Gastrocnemius medialis (tissue), 4 donors: ENCODE measurements around the gene B4GALT1. TPM values are rescaled to one million over a fixed set of nuclear protein-coding genes. Genes with fewer than 3 reads are reported as not detected.

ENCODE experiments used
- ATAC-seq, 2 donors: fragments of 150-250 bp; one replicate each; pipeline ENCODE4 v1.9.1; 2016
- DNase-seq, 2 donors: peaks; one replicate each; pipeline ENCODE4 v3.0.0-alpha.2; 2019
- H3K27ac ChIP-seq, 4 donors: fragments of 200-600 bp; sonication (generic); 1 replicate in 1 of 4; 2 replicates in 3 of 4; pipeline ENCODE4 v1.5.1; 2016 to 2018; ENCODE audit warnings: mild to moderate bottlenecking in 2 of 4, moderate library complexity in 1 of 4
- H3K27me3 ChIP-seq, 3 donors: fragments of 200-600 bp; sonication (generic) in 2 of 3; 1 replicate in 1 of 3; 2 replicates in 2 of 3; pipeline versions ENCODE4 v1.5.1 to v1.6.0; 2016 to 2019; ENCODE audit warnings: mild to moderate bottlenecking in 1 of 3, moderate library complexity in 1 of 3
- H3K36me3 ChIP-seq, 2 donors: fragments of 200-600 bp; sonication (generic) in 1 of 2; one replicate each; pipeline ENCODE4 v1.5.1; 2017 to 2018
- H3K4me1 ChIP-seq, 2 donors: fragments of 200-600 bp; sonication (generic) in 1 of 2; one replicate each; pipeline ENCODE4 v1.5.1; 2016 to 2017; ENCODE audit warnings: mild to moderate bottlenecking in 2 of 2
- H3K4me3 ChIP-seq, 4 donors: fragments of 200-600 bp; sonication (generic) in 3 of 4; 1 replicate in 1 of 4; 2 replicates in 3 of 4; pipeline ENCODE4 v1.5.1; 2016 to 2019; ENCODE audit warnings: mild to moderate bottlenecking in 2 of 4
- H3K9me3 ChIP-seq, 3 donors: fragments of 200-600 bp; sonication (generic) in 2 of 3; 1 replicate in 1 of 3; 2 replicates in 2 of 3; pipeline ENCODE4 v1.5.1; 2016 to 2019
- POLR2A ChIP-seq, 2 donors: fragments of 450-650 bp; IDR thresholded peaks; one replicate each; pipeline ENCODE4 v1.6.1; 2017; ENCODE audit warnings: antibody characterized with exemption in 2 of 2, mild to moderate bottlenecking in 2 of 2, moderate library complexity in 2 of 2
- in situ Hi-C, 4 donors: fragments of 200-750 bp; cut with MboI; loops; one replicate each; pipeline versions ENCODE4 v1.15.0 to v1.8.0; 2017; ENCODE audit warnings: low sequenced_read_pairs in 4 of 4
- intact Hi-C: fragments of 100-400 bp; cut with DNase I; formaldehyde crosslinking; loops from one replicate; pipeline ENCODE4 v1.15.1; 2023; ENCODE audit warnings: low total_unique reads
- total RNA-seq, 4 donors: library from RNA; depleted of rRNA; stranded (reverse); fragments of >200 nt; gene quantifications; one replicate each; pipeline versions ENCODE4 v1.1.0 to v1.2.3, GENCODE V29; 2016
- TF ChIP-seq, protein P1 (sequence below), 5 experiments: fragments of 450-650 bp in 3 of 5; fragments of 200-600 bp in 2 of 5; sonication (generic) in 2 of 5; IDR thresholded peaks in 4 of 5; conservative IDR thresholded peaks in 1 of 5; 1 replicate in 4 of 5; 2 replicates in 1 of 5; pipeline ENCODE4 v1.5.1; 2016 to 2019; ENCODE audit warnings: antibody characterized with exemption in 5 of 5, mild to moderate bottlenecking in 3 of 5, moderate library complexity in 3 of 5

Gene B4GALT1
- total RNA-seq, 4 donors from 2014 or later = 24.2 to 56.2 (median 42.7) TPM

- H3K4me3 ChIP-seq = no peak overlapping the region
- H3K27ac ChIP-seq = no peak overlapping the region
- TF ChIP-seq POLR2A (IDR thresholded peaks at IDR 0.05) = no peak
- TF ChIP-seq, protein P1, sequence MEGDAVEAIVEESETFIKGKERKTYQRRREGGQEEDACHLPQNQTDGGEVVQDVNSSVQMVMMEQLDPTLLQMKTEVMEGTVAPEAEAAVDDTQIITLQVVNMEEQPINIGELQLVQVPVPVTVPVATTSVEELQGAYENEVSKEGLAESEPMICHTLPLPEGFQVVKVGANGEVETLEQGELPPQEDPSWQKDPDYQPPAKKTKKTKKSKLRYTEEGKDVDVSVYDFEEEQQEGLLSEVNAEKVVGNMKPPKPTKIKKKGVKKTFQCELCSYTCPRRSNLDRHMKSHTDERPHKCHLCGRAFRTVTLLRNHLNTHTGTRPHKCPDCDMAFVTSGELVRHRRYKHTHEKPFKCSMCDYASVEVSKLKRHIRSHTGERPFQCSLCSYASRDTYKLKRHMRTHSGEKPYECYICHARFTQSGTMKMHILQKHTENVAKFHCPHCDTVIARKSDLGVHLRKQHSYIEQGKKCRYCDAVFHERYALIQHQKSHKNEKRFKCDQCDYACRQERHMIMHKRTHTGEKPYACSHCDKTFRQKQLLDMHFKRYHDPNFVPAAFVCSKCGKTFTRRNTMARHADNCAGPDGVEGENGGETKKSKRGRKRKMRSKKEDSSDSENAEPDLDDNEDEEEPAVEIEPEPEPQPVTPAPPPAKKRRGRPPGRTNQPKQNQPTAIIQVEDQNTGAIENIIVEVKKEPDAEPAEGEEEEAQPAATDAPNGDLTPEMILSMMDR (IDR thresholded peaks at IDR 0.05 in 4 of 5, conservative IDR thresholded peaks at IDR 0.05 in 1 of 5) = no peak
- in situ Hi-C loops = no loop called here
- peaks cover 0 to 7% of the 10 kb centered on the region in 2 donors for H3K4me1 ChIP-seq
- no peak for DNase-seq
- no peaks in the 10 kb centered on the region for H3K27me3 ChIP-seq
- H3K36me3 ChIP-seq = peaks cover 0 to 20% of the 10 kb centered on the region in 2 donors
- no peak for ATAC-seq
- intact Hi-C loops = no loop called here
- no peaks in the 10 kb centered on the region for H3K9me3 ChIP-seq
Measured at GRCh38 chr9:33113799-33114547, 53.2 kb downstream of the B4GALT1 start.

GRCh38 chr9:33112094-33112493 is 55.0 kb downstream of the B4GALT1 start:
- no peaks in the 10 kb centered on the region for H3K9me3 ChIP-seq
- intact Hi-C loops (no loop called here), in situ Hi-C loops (no loop called here)
- H3K27me3 ChIP-seq = no peaks in the 10 kb centered on the region
- no peak overlapping the region for H3K27ac ChIP-seq
- no peak for TF ChIP-seq POLR2A (IDR thresholded peaks at IDR 0.05)
- TF ChIP-seq, protein P1 (IDR thresholded peaks at IDR 0.05 in 4 of 5, conservative IDR thresholded peaks at IDR 0.05 in 1 of 5) = no peak
- no peak for ATAC-seq
- H3K4me1 ChIP-seq = peaks cover 6 to 10% of the 10 kb centered on the region in 2 donors
- peaks cover 0 to 20% of the 10 kb centered on the region in 2 donors for H3K36me3 ChIP-seq
- DNase-seq = no peak
- no peak overlapping the region for H3K4me3 ChIP-seq

DNA sequence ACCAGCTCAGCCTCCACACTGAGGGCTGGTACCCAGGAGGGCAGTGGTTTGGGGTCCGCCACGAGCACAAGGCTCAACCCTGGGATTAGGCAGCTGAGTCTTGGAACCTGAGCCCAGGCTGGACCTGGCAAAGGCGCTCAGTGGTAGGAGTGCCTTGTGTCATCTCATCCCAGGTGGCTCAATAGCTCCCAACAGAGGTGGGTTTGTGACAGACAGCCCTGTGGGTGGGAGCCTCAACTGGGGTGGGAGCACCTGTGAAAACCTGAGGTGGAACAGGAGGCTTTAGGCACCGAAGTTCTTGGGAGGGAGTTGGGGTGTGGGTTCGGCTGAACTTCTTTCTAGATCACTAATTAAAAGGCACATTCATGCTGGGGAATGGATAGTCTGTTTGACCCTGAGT is 55.5 kb downstream of the B4GALT1 start:
- intact Hi-C loops (no loop called here), in situ Hi-C loops (no loop called here)
- TF ChIP-seq, protein P1 (IDR thresholded peaks at IDR 0.05 in 4 of 5, conservative IDR thresholded peaks at IDR 0.05 in 1 of 5) = no peak
- no peak for TF ChIP-seq POLR2A (IDR thresholded peaks at IDR 0.05)
- Histone ChIP-seq H3K36me3 (peaks cover 0 to 20% of the 10 kb centered on the region in 2 donors), H3K27ac (no peak overlapping the region), H3K4me1 (peaks cover 10 to 14% of the 10 kb centered on the region in 2 donors), H3K27me3 (no peaks in the 10 kb centered on the region), H3K9me3 (no peaks in the 10 kb centered on the region), H3K4me3 (no peak overlapping the region)
- DNase-seq = no peak
- no peak for ATAC-seq

DNA sequence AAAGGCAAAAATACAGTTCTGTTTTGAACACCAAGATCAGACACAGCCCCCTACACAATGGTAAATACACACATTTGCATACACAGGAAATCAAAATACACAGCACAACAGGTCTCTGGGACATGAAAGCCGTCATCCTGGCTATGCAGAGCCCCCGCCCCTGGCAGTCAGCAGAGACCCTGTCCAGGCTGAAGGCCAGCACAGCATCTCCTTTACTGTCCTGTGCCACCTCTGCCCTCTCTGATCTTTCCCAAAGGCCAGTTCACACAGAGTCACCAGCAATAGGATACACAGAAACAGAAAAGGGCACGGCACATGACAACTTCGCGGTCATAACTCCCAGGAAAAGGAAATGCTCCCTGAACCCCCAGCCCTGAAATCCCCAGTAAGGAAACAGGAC is 56.5 kb downstream of the B4GALT1 start:
- no peak overlapping the region for H3K4me3 ChIP-seq
- H3K27ac ChIP-seq = no peak overlapping the region
- no peaks in the 10 kb centered on the region for H3K27me3 ChIP-seq
- ATAC-seq = no peak
- H3K9me3 ChIP-seq = no peaks in the 10 kb centered on the region
- intact Hi-C loops = no loop called here
- no peak for DNase-seq
- peaks cover 18 to 20% of the 10 kb centered on the region in 2 donors for H3K4me1 ChIP-seq
- peaks cover 0 to 20% of the 10 kb centered on the region in 2 donors for H3K36me3 ChIP-seq
- no peak for TF ChIP-seq POLR2A (IDR thresholded peaks at IDR 0.05)
- TF ChIP-seq, protein P1 (IDR thresholded peaks at IDR 0.05 in 4 of 5, conservative IDR thresholded peaks at IDR 0.05 in 1 of 5) = no peak
- in situ Hi-C loops = no loop called here
